K562 (cell line): ENCODE measurements around the gene ONECUT1. TPM values are rescaled to one million over a fixed set of nuclear protein-coding genes. Genes with fewer than 3 reads are reported as not detected.

ENCODE experiments used
- ATAC-seq: fragments of 200-7000 bp; cut with Tn5 transposase; 3 replicates; pipeline ENCODE4 v1.9.1; 2020; ENCODE audit warnings: moderate library complexity
- BruUV-seq: library from RNA; stranded (reverse); fragments of 400-500 nt; replicated peaks from 2 replicates; lab custom pipeline; 2021; lab: Mats Ljungman, UMichigan
- CTCF ChIA-PET: fragments of 300-600 bp; formaldehyde crosslinking; extraction: SDS; loops from one replicate; lab custom pipeline; 2021; ENCODE audit warnings: low intra/inter-chr PET ratio; lab: Yijun Ruan, JAX
- POLR2A ChIA-PET: fragments of 300-600, 350-650 bp; sonication (Branson Sonifier 250); formaldehyde crosslinking; extraction: SDS; loops from one replicate; lab custom pipeline; 2021; ENCODE audit warnings: antibody characterized with exemption, inconsistent platforms; lab: Yijun Ruan, JAX
- DNase-seq, 4 experiments: peaks; one replicate each; pipeline versions ENCODE4 v3.0.0 to v3.0.0-alpha.2; 2011 to 2018; ENCODE audit warnings: low spot score in 3 of 4, mixed read lengths in 3 of 4; ENCODE audit errors: extremely low read depth in 1 of 4
- FAIRE-seq: peaks from 2 replicates; lab custom pipeline; 2011; peaks lifted over from hg19 to GRCh38; lab: Jason Lieb, UNC
- H2AFZ ChIP-seq: 2 replicates; pipeline ENCODE4 v1.6.0; 2011; ENCODE audit warnings: low read depth, low read length, control low read depth, inconsistent platforms
- H3K27ac ChIP-seq: fragments of 200-600 bp; 3 replicates; pipeline ENCODE4 v1.8.0; 2011; ENCODE audit warnings: low read depth, mild to moderate bottlenecking, control low read depth, inconsistent platforms, low read length, moderate library complexity, mixed read lengths; ENCODE audit errors: extremely low read depth
- H3K27me3 ChIP-seq, 2 experiments: fragments of 300-600 bp in 1 of 2; 2 replicates in 1 of 2; 3 replicates in 1 of 2; pipeline versions ENCODE4 v1.6.0 to v1.8.0; 2011; ENCODE audit warnings: inconsistent platforms in 2 of 2, low read length in 2 of 2, mild to moderate bottlenecking in 1 of 2, mixed read lengths in 1 of 2, moderate library complexity in 1 of 2; ENCODE audit not compliant: control insufficient read depth in 2 of 2, insufficient read depth in 2 of 2
- H3K36me3 ChIP-seq: fragments of 300-600 bp; 3 replicates; pipeline ENCODE4 v1.8.0; 2011; ENCODE audit warnings: mild to moderate bottlenecking, low read length, inconsistent platforms; ENCODE audit not compliant: control insufficient read depth, insufficient read depth
- H3K4me1 ChIP-seq, 2 experiments: fragments of 200-600 bp in 1 of 2; replicated peaks in 1 of 2; 2 replicates in 1 of 2; 3 replicates in 1 of 2; pipeline versions ENCODE4 v1.5.1 to v1.8.0; 2011; ENCODE audit warnings: inconsistent platforms in 2 of 2, low read length in 2 of 2, mild to moderate bottlenecking in 1 of 2, mixed read lengths in 1 of 2, moderate library complexity in 1 of 2; ENCODE audit not compliant: control insufficient read depth in 2 of 2, insufficient read depth in 2 of 2
- H3K4me2 ChIP-seq: 2 replicates; pipeline ENCODE4 v1.6.1; 2011; ENCODE audit warnings: low read length, control low read depth, inconsistent platforms, mixed read lengths; ENCODE audit not compliant: insufficient read depth
- H3K4me3 ChIP-seq: fragments of 200-600 bp; sonication (generic), shearing (Covaris generic); 2 replicates; pipeline ENCODE4 v1.5.1; 2016; ENCODE audit warnings: control low read depth, inconsistent platforms
- H3K79me2 ChIP-seq: fragments of 200-600 bp; 3 replicates; pipeline ENCODE4 v1.8.0; 2011; ENCODE audit warnings: low read length, inconsistent platforms; ENCODE audit not compliant: control insufficient read depth, insufficient read depth
- H3K9ac ChIP-seq, 2 experiments: 2 replicates each; pipeline versions ENCODE4 v1.6.0 to v1.6.1; 2011; ENCODE audit warnings: low read depth in 2 of 2, low read length in 2 of 2, control low read depth in 1 of 2, inconsistent platforms in 1 of 2, mild to moderate bottlenecking in 1 of 2, mixed read lengths in 1 of 2; ENCODE audit not compliant: insufficient read depth in 1 of 2
- H3K9me1 ChIP-seq: one replicate; pipeline ENCODE4 v1.6.0; 2011; ENCODE audit warnings: inconsistent platforms, mild to moderate bottlenecking, low read length, moderate library complexity; ENCODE audit not compliant: control insufficient read depth, insufficient read depth
- H3K9me3 ChIP-seq: replicated peaks from 2 replicates; pipeline ENCODE4 v1.5.1; 2011; ENCODE audit warnings: low read depth, low read length, inconsistent platforms; ENCODE audit not compliant: control insufficient read depth, insufficient read depth
- H4K20me1 ChIP-seq: replicated peaks from 2 replicates; pipeline ENCODE4 v1.6.1; 2011; ENCODE audit warnings: low read length, inconsistent platforms, mixed read lengths; ENCODE audit not compliant: control insufficient read depth, insufficient read depth
- CHAMP1 ChIP-seq: fragments of 450-650 bp; IDR thresholded peaks from 2 replicates; pipeline ENCODE4 v1.6.1; 2016; ENCODE audit warnings: mild to moderate bottlenecking
- NFIC ChIP-seq: fragments of 450-650 bp; IDR thresholded peaks from 2 replicates; pipeline ENCODE4 v1.6.1; 2017; ENCODE audit warnings: mild to moderate bottlenecking, inconsistent platforms
- PYGO2 ChIP-seq: fragments of 450-650 bp; IDR thresholded peaks from 2 replicates; pipeline ENCODE4 v1.6.1; 2016; ENCODE audit warnings: mild to moderate bottlenecking, missing genetic modification characterization, moderate library complexity, missing compliant biosample characterization
- SPI1 ChIP-seq: IDR thresholded peaks from 2 replicates; pipeline ENCODE4 v1.6.1; 2011; ENCODE audit warnings: low read depth, low read length, control low read depth, borderline replicate concordance
- ZNF253 ChIP-seq: fragments of 250-450 bp; sonication (Bioruptor Pico); conservative IDR thresholded peaks from 2 replicates; pipeline ENCODE4 v1.6.1; 2021; ENCODE audit warnings: mild to moderate bottlenecking
- WGBS: fragments of 100-300 bp; shearing (Covaris generic); methylation state at CpG from one replicate; pipeline ENCODE4 v1.1.6; 2016; ENCODE audit warnings: low coverage, mixed read lengths; ENCODE audit not compliant: insufficient coverage; ENCODE audit errors: missing lambda C conversion rate; 5-methylcytosine and 5-hydroxymethylcytosine counted together
- in situ Hi-C: fragments of 300-500 bp; cut with MboI; formaldehyde crosslinking; loops from 4 replicates; pipeline ENCODE4 v1.15.0; 2018; ENCODE audit warnings: inconsistent platforms, mixed read lengths
- intact Hi-C: fragments of 100-400 bp; cut with micrococcal nuclease; formaldehyde crosslinking; loops from 2 replicates; pipeline ENCODE4 v1.14.2; 2022
- polyA plus RNA-seq, 8 experiments: library from polyadenylated mRNA; depleted of rRNA in 4 of 8; stranded (reverse) in 5 of 8; unstranded in 3 of 8; fragments of >200 nt; fragmentation: Nextera tagmentation in 2 of 8; fragmentation: Illumina TruSeq in 1 of 8; extraction: Ambion mirVana in 2 of 8; extraction: Trizol in 1 of 8; gene quantifications; 2 replicates each; pipeline versions ENCODE4 v1.2.1 to v1.2.3, GENCODE V29; 2011 to 2014; ENCODE audit warnings: inconsistent platforms in 1 of 8, missing spikeins in 1 of 8
- total RNA-seq, 7 experiments: library from RNA; depleted of rRNA in 6 of 7; stranded (reverse); fragments of >200 nt in 6 of 7; fragmentation: Illumina TruSeq in 2 of 7; extraction: Trizol in 2 of 7; gene quantifications; 2 replicates each; pipeline versions ENCODE4 v1.2.1 to v1.2.3, GENCODE V29; 2011 to 2021; ENCODE audit warnings: low replicate concordance in 1 of 7

ONECUT1 gene
- total and polyA plus RNA-seq, 9 of the 15 experiments (the other 6 are each of a cell fraction or from before 2014, with no cell fraction given): not detected

GRCh38 chr15:52714968-52715367, 75.2 kb downstream of the ONECUT1 start:
- Histone ChIP-seq H3K79me2 (no peaks in the 10 kb centered on the region), H3K9me3 (no peaks in the 10 kb centered on the region), H3K4me1 (no peaks in the 10 kb centered on the region), H3K27ac (no peak overlapping the region), H2AFZ (no peak overlapping the region), H3K4me3 (no peak overlapping the region), H3K9me1 (no peaks in the 10 kb centered on the region), H3K36me3 (no peaks in the 10 kb centered on the region), H3K27me3 (peaks cover 0 to 5% of the 10 kb centered on the region in 2 experiments; a peak in 1 of 5 replicates), H3K4me2 (no peak overlapping the region), H4K20me1 (no peaks in the 10 kb centered on the region), H3K9ac (no peak overlapping the region)
- in situ Hi-C loops (no loop called here), intact Hi-C loops (loop anchor here (10.0 kb wide), 1 partner anchor 60 kb away; no protein-coding TSS in a partner anchor)
- ChIA-PET CTCF (no interaction called here), POLR2A (interaction anchor here (0.9 kb wide), 1 partner anchor 23 kb away, joined by 3 read pairs; no protein-coding TSS in a partner anchor)
- no TSS peak for BruUV-seq
- DNase-seq: no peak
- ATAC-seq: no peak
- no peak for TF ChIP-seq ZNF253 (CRISPR knock-in tag)
- TF ChIP-seq SPI1: peak; percentile 55
- TF ChIP-seq PYGO2: no peak
- TF ChIP-seq NFIC: peak; percentile 30; the same call in 1 of the 2 replicates
- TF ChIP-seq CHAMP1: no peak
- no peak for FAIRE-seq
- WGBS: 0% methylated on average over 3 of the region's 3 CpGs
